H1 (cell line): Measurements from ENCODE around the gene XRCC6. TPM values are rescaled to one million over a fixed set of nuclear protein-coding genes. Genes with fewer than 3 reads are reported as not detected.

Experiments
- CTCF ChIA-PET: fragments of 300-600 bp; sonication (Branson Sonifier 250); formaldehyde crosslinking; loops from one replicate; lab custom pipeline; 2021; ENCODE audit not compliant: partially characterized antibody; lab: Charles Lee
- POLR2A ChIA-PET: fragments of 300-600 bp; sonication (Branson Sonifier 250); formaldehyde crosslinking; loops from one replicate; lab custom pipeline; 2021; ENCODE audit warnings: inconsistent platforms; ENCODE audit not compliant: partially characterized antibody; lab: Charles Lee
- DNase-seq, 2 experiments: peaks; one replicate each; pipeline versions ENCODE4 v3.0.0 to v3.0.0-alpha.2; 2010 to 2022; ENCODE audit warnings: low spot score in 2 of 2, low read depth in 1 of 2, mixed read lengths in 1 of 2
- FAIRE-seq: peaks from 2 replicates; lab custom pipeline; 2011; peaks lifted over from hg19 to GRCh38; lab: Jason Lieb, UNC
- H2AFZ ChIP-seq: 2 replicates; pipeline ENCODE4 v1.8.1; 2012; ENCODE audit warnings: low read length, inconsistent platforms
- H2AK5ac ChIP-seq: 2 replicates; pipeline ENCODE4 v1.6.1; 2013; ENCODE audit warnings: low read depth, low read length
- H2BK120ac ChIP-seq: replicated peaks from 2 replicates; pipeline ENCODE3; 2013; ENCODE audit warnings: low read depth, low read length, inconsistent platforms
- H2BK12ac ChIP-seq: 2 replicates; pipeline ENCODE4 v1.6.1; 2013; ENCODE audit warnings: low read depth, low read length
- H2BK15ac ChIP-seq: 2 replicates; pipeline ENCODE4 v1.6.1; 2013; ENCODE audit warnings: low read length
- H2BK20ac ChIP-seq: 2 replicates; pipeline ENCODE4 v1.6.1; 2013; ENCODE audit warnings: low read length
- H2BK5ac ChIP-seq: 2 replicates; pipeline ENCODE4 v1.6.1; 2013; ENCODE audit warnings: low read depth, low read length
- H3K14ac ChIP-seq: 2 replicates; pipeline ENCODE4 v1.6.1; 2013; ENCODE audit warnings: inconsistent platforms; ENCODE audit not compliant: insufficient read length
- H3K18ac ChIP-seq: 2 replicates; pipeline ENCODE4 v1.6.1; 2013; ENCODE audit warnings: low read length; ENCODE audit errors: extremely low read depth
- H3K23ac ChIP-seq: 2 replicates; pipeline ENCODE4 v1.6.1; 2013; ENCODE audit warnings: inconsistent platforms; ENCODE audit not compliant: insufficient read length
- H3K23me2 ChIP-seq: 2 replicates; pipeline ENCODE4 v1.6.1; 2013; ENCODE audit warnings: low read depth, low read length
- H3K27ac ChIP-seq: 2 replicates; pipeline ENCODE4 v1.6.1; 2011; ENCODE audit warnings: low read depth, low read length, inconsistent platforms
- H3K27me3 ChIP-seq, 4 experiments: replicated peaks in 1 of 4; 1 replicate in 1 of 4; 2 replicates in 3 of 4; pipeline versions ENCODE4 v1.6.1 to v1.8.1; 2011 to 2013; ENCODE audit warnings: low read length in 3 of 4, mild to moderate bottlenecking in 3 of 4, inconsistent platforms in 2 of 4, mixed read lengths in 2 of 4, moderate library complexity in 1 of 4; ENCODE audit not compliant: control insufficient read depth in 3 of 4, insufficient read depth in 3 of 4; ENCODE audit errors: extremely low read depth in 1 of 4
- H3K36me3 ChIP-seq, 4 experiments: 2 replicates each; pipeline versions ENCODE4 v1.6.1 to v1.8.1; 2011 to 2013; ENCODE audit warnings: mild to moderate bottlenecking in 4 of 4, low read length in 3 of 4, moderate library complexity in 2 of 4, control low read depth in 1 of 4, inconsistent platforms in 1 of 4; ENCODE audit not compliant: insufficient read depth in 4 of 4, control insufficient read depth in 2 of 4
- H3K4ac ChIP-seq: replicated peaks from 2 replicates; pipeline ENCODE3; 2013; ENCODE audit warnings: low read length, low read depth, mixed read lengths, inconsistent platforms; ENCODE audit not compliant: insufficient read length
- H3K4me1 ChIP-seq, 4 experiments: replicated peaks in 1 of 4; 1 replicate in 1 of 4; 2 replicates in 3 of 4; pipeline versions ENCODE4 v1.6.1 to v1.8.1; 2011 to 2013; ENCODE audit warnings: low read length in 3 of 4, inconsistent platforms in 2 of 4, mixed read lengths in 1 of 4; ENCODE audit not compliant: insufficient read depth in 4 of 4, control insufficient read depth in 3 of 4
- H3K4me2 ChIP-seq, 2 experiments: 2 replicates each; pipeline versions ENCODE4 v1.6.1 to v1.8.1; 2011 to 2013; ENCODE audit warnings: low read depth in 2 of 2, low read length in 2 of 2, control low read depth in 1 of 2, inconsistent platforms in 1 of 2, mild to moderate bottlenecking in 1 of 2; ENCODE audit not compliant: insufficient read depth in 1 of 2
- H3K4me3 ChIP-seq, 4 experiments: fragments of 200-600, 300-600 bp in 1 of 4; sonication (generic), shearing (Covaris generic), sonication (Bioruptor Twin) in 1 of 4; 2 replicates each; pipeline versions ENCODE4 v1.5.1 to v1.8.1; 2011 to 2016; ENCODE audit warnings: low read length in 4 of 4, low read depth in 3 of 4, control low read depth in 2 of 4, inconsistent platforms in 2 of 4, mild to moderate bottlenecking in 2 of 4, mixed read lengths in 1 of 4, moderate library complexity in 1 of 4; ENCODE audit not compliant: insufficient read depth in 2 of 4; ENCODE audit errors: extremely low read depth in 1 of 4
- H3K56ac ChIP-seq: replicated peaks from 2 replicates; pipeline ENCODE3; 2013; ENCODE audit warnings: low read depth, mild to moderate bottlenecking, mixed read lengths, low read length, inconsistent platforms; ENCODE audit not compliant: insufficient read length
- H3K79me1 ChIP-seq: 2 replicates; pipeline ENCODE4 v1.6.1; 2013; ENCODE audit warnings: low read depth, low read length, control low read depth
- H3K79me2 ChIP-seq, 2 experiments: 2 replicates each; pipeline versions ENCODE4 v1.6.1 to v1.8.1; 2012 to 2013; ENCODE audit warnings: low read length in 2 of 2, mild to moderate bottlenecking in 2 of 2, inconsistent platforms in 1 of 2; ENCODE audit not compliant: insufficient read depth in 2 of 2, control insufficient read depth in 1 of 2
- H3K9ac ChIP-seq, 4 experiments: replicated peaks in 1 of 4; 1 replicate in 1 of 4; 2 replicates in 3 of 4; pipeline versions ENCODE4 v1.6.1 to v1.8.1; 2011 to 2013; ENCODE audit warnings: low read depth in 3 of 4, low read length in 3 of 4, control low read depth in 2 of 4, mild to moderate bottlenecking in 2 of 4, moderate library complexity in 2 of 4, inconsistent platforms in 1 of 4; ENCODE audit errors: extremely low read depth in 1 of 4
- H3K9me3 ChIP-seq, 2 experiments: 2 replicates each; pipeline versions ENCODE4 v1.6.1 to v1.8.1; 2012 to 2013; ENCODE audit warnings: mild to moderate bottlenecking in 2 of 2, moderate library complexity in 2 of 2, control low read depth in 1 of 2, inconsistent platforms in 1 of 2, low read depth in 1 of 2, low read length in 1 of 2, mixed read lengths in 1 of 2; ENCODE audit not compliant: insufficient read depth in 2 of 2
- H4K20me1 ChIP-seq, 2 experiments: replicated peaks in 1 of 2; 2 replicates each; pipeline versions ENCODE3 to v1.8.1; 2011 to 2013; ENCODE audit warnings: inconsistent platforms in 2 of 2, low read length in 2 of 2, mild to moderate bottlenecking in 1 of 2; ENCODE audit not compliant: insufficient read depth in 2 of 2, control insufficient read depth in 1 of 2
- H4K5ac ChIP-seq: 2 replicates; pipeline ENCODE4 v1.6.1; 2013; ENCODE audit warnings: low read length, low read depth, mixed read lengths, inconsistent platforms; ENCODE audit not compliant: insufficient read length
- H4K8ac ChIP-seq: 2 replicates; pipeline ENCODE4 v1.8.0; 2013; ENCODE audit warnings: mild to moderate bottlenecking, moderate library complexity, low read length, inconsistent platforms; ENCODE audit not compliant: insufficient read depth; ENCODE audit errors: extremely low read depth
- H4K91ac ChIP-seq: replicated peaks from 2 replicates; pipeline ENCODE3; 2013; ENCODE audit warnings: low read length, mixed read lengths, inconsistent platforms; ENCODE audit not compliant: insufficient read length
- ATF3 ChIP-seq: IDR thresholded peaks from 2 replicates; pipeline ENCODE4 v1.6.1; 2011; ENCODE audit warnings: low read depth, mild to moderate bottlenecking, low read length; ENCODE audit not compliant: insufficient read depth
- BRCA1 ChIP-seq: IDR thresholded peaks from 2 replicates; pipeline ENCODE4 v1.6.1; 2012; ENCODE audit warnings: low read depth, low read length, improper control_type of control experiment
- EGR1 ChIP-seq: IDR thresholded peaks from 2 replicates; pipeline ENCODE4 v1.6.1; 2011; ENCODE audit warnings: low read depth, low read length, borderline replicate concordance
- EP300 ChIP-seq, 2 experiments: IDR thresholded peaks; 1 replicate in 1 of 2; 2 replicates in 1 of 2; pipeline ENCODE4 v1.6.1; 2011 to 2012; ENCODE audit warnings: low read depth in 2 of 2, low read length in 2 of 2, mild to moderate bottlenecking in 2 of 2, borderline replicate concordance in 1 of 2, inconsistent platforms in 1 of 2, moderate library complexity in 1 of 2
- HDAC6 ChIP-seq: IDR thresholded peaks from one replicate; pipeline ENCODE4 v1.7.1; 2012; ENCODE audit warnings: low read depth, mild to moderate bottlenecking, inconsistent platforms, low read length, moderate library complexity
- NANOG ChIP-seq: IDR thresholded peaks from 2 replicates; pipeline ENCODE4 v1.6.1; 2011; ENCODE audit warnings: low read length, low read depth, mild to moderate bottlenecking, inconsistent platforms; ENCODE audit not compliant: insufficient read depth, poor library complexity, severe bottlenecking
- SAP30 ChIP-seq: fragments of 300-600 bp; sonication (generic); IDR thresholded peaks from 2 replicates; pipeline ENCODE4 v1.7.1; 2012; ENCODE audit warnings: low read length, moderate library complexity, mild to moderate bottlenecking, inconsistent platforms; ENCODE audit not compliant: insufficient read depth, insufficient replicate concordance
- TAF7 ChIP-seq: optimal IDR thresholded peaks from 2 replicates; pipeline ENCODE3; 2011; ENCODE audit warnings: low read depth, mild to moderate bottlenecking, inconsistent platforms, low read length, moderate library complexity, borderline replicate concordance
- TBP ChIP-seq: IDR thresholded peaks from 2 replicates; pipeline ENCODE4 v1.6.1; 2011; ENCODE audit warnings: low read depth, low read length, improper control_type of control experiment
- TEAD4 ChIP-seq: IDR thresholded peaks from 2 replicates; pipeline ENCODE4 v1.6.1; 2012; ENCODE audit warnings: low read depth, low read length, inconsistent platforms, mixed read lengths
- WGBS, 2 experiments: shearing (Covaris generic) in 1 of 2; methylation state at CpG; one replicate each; pipeline versions ENCODE4 v1.1.6 to v1.1.7; 2013 to 2015; ENCODE audit warnings: low lambda C conversion rate in 2 of 2, mixed read lengths in 2 of 2, inconsistent platforms in 1 of 2, low coverage in 1 of 2, missing lambda C conversion rate in 1 of 2; ENCODE audit not compliant: insufficient replicate concordance in 2 of 2, insufficient coverage in 1 of 2, insufficient read length in 1 of 2; ENCODE audit errors: extremely low coverage in 1 of 2, missing lambda C conversion rate in 1 of 2; 5-methylcytosine and 5-hydroxymethylcytosine counted together
- polyA plus RNA-seq, 7 experiments: library from polyadenylated mRNA; depleted of rRNA in 3 of 7; stranded (reverse) in 5 of 7; unstranded in 2 of 7; fragments of >200 nt in 5 of 7; fragments of 200-250 nt in 2 of 7; gene quantifications; 1 replicate in 5 of 7; 2 replicates in 1 of 7; 4 replicates in 1 of 7; pipeline versions ENCODE4 v1.2.1 to v1.2.3, GENCODE V29; 2011 to 2013; ENCODE audit warnings: missing spikeins in 2 of 7, mixed read lengths in 2 of 7
- total RNA-seq: library from RNA; stranded (reverse); fragmentation: NEBNext Ultra II Directional; extraction: Animal tissue kit (Norgen Biotek cat#: 25700); gene quantifications from 2 replicates; pipeline ENCODE4 v1.2.1, GENCODE V29; 2021

The XRCC6 gene
- total and polyA plus RNA-seq, 2 of the 8 experiments (the other 6 are each of a cell fraction or from before 2014, with no cell fraction given): 150 to 490 TPM

GRCh38 chr22:41709341-41709740, 88.2 kb downstream of the XRCC6 start:
- H2BK15ac ChIP-seq: no peak overlapping the region

More at GRCh38 chr22:41709341-41709740, 88.2 kb downstream of the XRCC6 start:
- ChIA-PET POLR2A (interaction anchor here (0.6 kb wide), 1 partner anchor 11 kb away, joined by 3 read pairs; no protein-coding TSS in a partner anchor), CTCF (interaction anchor here (4.4 kb wide), 1 partner anchor 12 kb away, joined by 28 read pairs; no protein-coding TSS in a partner anchor)
- Histone ChIP-seq H2BK5ac (no peak overlapping the region), H2AFZ (no peak overlapping the region), H3K4me1 (no peaks in the 10 kb centered on the region), H3K79me2 (no peaks in the 10 kb centered on the region), H3K4ac (no peak overlapping the region), H3K36me3 (no peaks in the 10 kb centered on the region), H2BK12ac (no peak overlapping the region), H3K9me3 (no peaks in the 10 kb centered on the region), H2BK120ac (no peak overlapping the region), H3K14ac (no peak overlapping the region), H3K27me3 (no peaks in the 10 kb centered on the region; a peak in 2 of 7 replicates), H2BK20ac (no peak overlapping the region), H4K91ac (no peak overlapping the region), H3K56ac (no peak overlapping the region), H3K4me3 (no peak overlapping the region), H4K5ac (no peak overlapping the region), H3K4me2 (no peak overlapping the region), H3K23ac (no peak overlapping the region), H3K27ac (no peak overlapping the region), H3K23me2 (no peaks in the 10 kb centered on the region), H4K20me1 (no peaks in the 10 kb centered on the region), H2AK5ac (no peak overlapping the region), H3K9ac (no peak overlapping the region), H4K8ac (no peak overlapping the region), H3K18ac (no peak overlapping the region), H3K79me1 (no peaks in the 10 kb centered on the region)
- TF ChIP-seq EP300 (IDR thresholded peaks at IDR 0.05; ENCODE audit: borderline replicate concordance in 1 of 2, low read depth in 2 of 2, low read length in 2 of 2): no peak
- no peak for TF ChIP-seq EGR1
- TF ChIP-seq BRCA1: no peak
- TF ChIP-seq HDAC6: no peak
- TF ChIP-seq TBP: no peak
- TF ChIP-seq SAP30: no peak
- TF ChIP-seq TAF7: no peak
- TF ChIP-seq TEAD4: no peak
- no peak for TF ChIP-seq ATF3
- no peak for TF ChIP-seq NANOG
- 94% methylated on average over 10 of the region's 10 CpGs; no CpG with 5 or more reads in 1 of the 2 experiments for WGBS, 2 experiments
- DNase-seq (no peak), FAIRE-seq (no peak)
